HG03045 (cell line): Measurements from ENCODE around the gene SHOC2.
A peak's percentile ranks its signal among the peaks of the same experiment; 100 is the strongest.

Source experiments
- ATAC-seq: cut with Tn5 transposase; IDR thresholded peaks from one replicate; pipeline ENCODE4 v1.9.1; 2021; ENCODE audit warnings: mild to moderate bottlenecking, moderate library complexity; ENCODE audit not compliant: unreplicated experiment

The SHOC2 gene

GRCh38 chr10:110944792-110945396 lies 25.5 kb downstream of the SHOC2 start:
- ATAC-seq = no peak

GRCh38 chr10:110946496-110946895 lies 27.1 kb downstream of the SHOC2 start:
- ATAC-seq = no peak

- ATAC-seq = no peak
Measured at GRCh38 chr10:110947061-110947595, 27.7 kb downstream of the SHOC2 start.

DNA sequence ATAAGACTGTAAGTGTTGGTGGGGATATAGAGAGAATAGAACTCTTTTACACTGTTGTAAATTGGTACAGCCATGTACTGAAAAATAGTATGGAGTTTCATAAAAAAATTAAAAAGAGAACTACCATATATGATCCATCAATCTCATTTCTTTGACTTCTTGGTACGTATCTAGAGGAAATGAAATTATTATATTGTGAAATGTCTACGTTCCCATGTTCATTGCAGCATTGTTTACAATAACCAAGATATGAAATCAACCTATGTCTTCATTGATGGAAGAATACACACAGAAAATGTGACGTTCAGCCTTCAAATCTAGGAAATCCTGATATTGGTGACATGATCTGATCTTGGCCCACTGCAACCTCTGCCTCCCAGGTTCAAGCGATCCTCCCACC lies 32.0 kb downstream of the SHOC2 start:
- no peak for ATAC-seq

GRCh38 chr10:110957606-110958005 lies 38.2 kb downstream of the SHOC2 start:
- no peak for ATAC-seq

- no peak for ATAC-seq
Measured at GRCh38 chr10:110959379-110960332, 40.3 kb downstream of the SHOC2 start.

- no peak for ATAC-seq
Measured at GRCh38 chr10:110960333-110960712, 40.9 kb downstream of the SHOC2 start.

DNA sequence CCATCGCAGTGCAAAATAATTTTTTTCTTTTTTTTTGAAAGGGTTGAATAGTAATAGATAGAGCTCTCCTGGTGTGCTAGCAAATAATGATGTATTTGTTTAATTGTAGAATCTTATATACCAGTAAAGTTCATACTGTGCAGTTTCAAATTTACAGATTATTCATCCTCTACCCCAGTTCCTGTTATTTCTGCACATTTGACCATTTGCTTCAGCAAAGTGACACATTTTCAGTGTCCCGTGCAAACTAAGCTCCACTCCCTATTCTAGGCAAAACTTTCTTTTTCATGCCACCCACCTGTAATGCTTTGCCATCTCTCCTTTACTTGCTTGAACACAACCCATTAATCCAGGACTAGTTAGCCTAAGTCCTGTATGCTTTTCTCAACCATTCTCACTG lies 43.0 kb downstream of the SHOC2 start:
- ATAC-seq = no peak

GRCh38 chr10:110963162-110963561 lies 43.8 kb downstream of the SHOC2 start:
- no peak for ATAC-seq

DNA sequence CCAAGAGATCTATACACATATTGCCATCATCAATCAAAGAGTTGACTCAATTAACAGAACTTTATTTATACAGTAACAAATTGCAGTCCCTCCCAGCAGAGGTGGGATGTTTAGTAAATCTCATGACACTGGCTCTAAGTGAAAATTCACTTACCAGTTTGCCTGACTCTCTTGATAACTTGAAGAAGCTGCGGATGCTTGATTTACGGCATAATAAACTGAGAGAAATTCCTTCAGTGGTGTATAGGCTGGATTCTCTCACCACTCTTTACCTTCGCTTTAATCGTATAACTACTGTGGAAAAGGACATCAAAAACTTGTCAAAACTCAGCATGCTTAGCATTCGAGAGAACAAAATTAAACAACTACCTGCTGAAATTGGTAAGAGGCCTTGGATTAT lies 45.3 kb downstream of the SHOC2 start:
- ATAC-seq = no peak

GRCh38 chr10:110965216-110965615 lies 45.8 kb downstream of the SHOC2 start:
- ATAC-seq = no peak

DNA sequence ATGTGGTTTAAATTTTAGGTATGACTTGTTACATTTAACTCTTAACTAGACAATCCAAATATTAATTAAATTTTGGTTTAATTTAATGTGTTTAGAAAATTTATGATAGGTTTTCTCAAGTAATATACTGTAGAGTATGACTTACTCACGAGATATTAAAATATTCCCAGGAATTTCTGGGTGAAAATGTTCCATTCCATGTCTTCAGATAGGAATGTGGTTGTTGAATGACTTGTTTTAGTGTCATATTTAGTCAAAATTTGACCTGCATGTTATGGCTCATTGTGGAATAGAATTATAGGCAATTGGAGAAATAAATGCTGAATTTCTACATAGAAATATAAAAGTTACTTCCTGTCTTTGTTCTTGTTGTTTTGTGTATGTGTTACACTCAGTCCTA lies 46.7 kb downstream of the SHOC2 start:
- no peak for ATAC-seq

DNA sequence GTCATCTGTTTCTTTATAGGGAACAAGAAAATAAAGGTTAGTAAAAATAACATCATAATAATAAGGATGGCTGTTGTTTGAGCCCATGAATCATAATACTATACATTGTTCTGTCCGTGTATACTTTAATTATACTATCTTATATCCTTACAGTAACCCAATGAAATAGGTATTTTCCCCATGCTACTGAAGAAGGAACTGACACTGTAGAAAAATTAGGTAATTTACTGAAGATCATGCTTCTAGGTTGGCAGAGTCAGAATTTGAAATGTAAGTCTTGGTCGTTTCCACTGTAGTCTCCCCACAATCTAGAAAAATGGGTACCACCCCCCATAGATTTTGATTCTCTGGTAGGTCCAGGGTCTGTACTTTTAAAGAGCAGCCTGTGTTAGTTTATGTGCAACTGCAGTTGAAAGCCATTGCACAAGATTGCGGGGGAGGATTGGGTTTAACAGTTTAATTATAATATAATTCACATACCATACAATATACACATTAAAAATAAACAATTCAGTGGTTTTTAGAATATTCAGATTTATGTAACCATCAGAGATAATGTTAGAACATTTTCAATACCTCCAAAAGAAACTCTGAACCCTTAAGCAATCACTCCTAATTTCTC lies 47.7 kb downstream of the SHOC2 start:
- ATAC-seq = no peak

- ATAC-seq = peak; percentile 78
Measured at GRCh38 chr10:110967645-110968044, 48.2 kb downstream of the SHOC2 start.

GRCh38 chr10:110969183-110969582 lies 49.8 kb downstream of the SHOC2 start:
- ATAC-seq = no peak

- no peak for ATAC-seq
Measured at GRCh38 chr10:110971638-110972037, 52.2 kb downstream of the SHOC2 start.

GRCh38 chr10:110972231-110973134 lies 53.1 kb downstream of the SHOC2 start:
- no peak for ATAC-seq

DNA sequence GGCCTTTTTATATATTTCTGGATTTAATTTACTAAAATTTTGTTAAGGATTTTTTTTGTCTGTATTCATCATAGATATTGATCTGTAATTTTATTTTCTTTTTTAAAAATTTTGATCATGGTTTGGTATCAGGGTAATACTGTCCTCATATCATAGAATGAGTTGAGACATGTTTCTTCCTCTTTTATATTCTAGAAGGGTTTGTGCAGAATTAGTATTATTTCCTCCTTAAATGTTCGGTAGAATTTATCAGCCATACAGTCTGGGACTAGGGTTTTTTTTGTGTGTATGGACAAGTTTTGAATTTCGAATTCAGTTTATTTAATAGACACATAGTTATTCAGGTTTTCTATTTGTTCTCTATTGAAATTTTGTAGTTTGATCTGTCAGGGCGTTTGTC lies 54.0 kb downstream of the SHOC2 start:
- no peak for ATAC-seq

GRCh38 chr10:110976577-110976976 lies 57.2 kb downstream of the SHOC2 start:
- no peak for ATAC-seq

GRCh38 chr10:110977662-110978061 lies 58.3 kb downstream of the SHOC2 start:
- no peak for ATAC-seq

DNA sequence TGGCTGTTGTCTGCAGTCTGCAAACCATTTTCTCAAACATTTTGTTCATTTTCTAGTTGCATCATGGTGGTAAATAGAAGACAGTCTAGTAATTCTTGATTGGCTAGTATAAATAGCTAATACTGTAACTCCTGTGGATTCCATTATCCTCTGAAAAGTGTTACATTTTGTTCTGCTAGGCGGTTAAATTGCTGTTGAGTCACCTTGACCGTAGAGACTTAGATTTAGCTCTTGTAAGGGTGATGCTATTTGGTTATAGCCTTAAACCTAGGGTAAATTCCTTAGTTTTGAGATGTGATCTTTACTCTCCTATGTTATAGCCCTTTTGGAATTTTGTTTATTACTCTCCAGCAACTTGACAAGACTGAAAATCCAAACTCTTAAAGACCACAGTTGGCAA lies 58.8 kb downstream of the SHOC2 start:
- no peak for ATAC-seq
